GM15510 (cell line): ENCODE results near the gene NECTIN1.

Experiments used
- POLR2A ChIP-seq: IDR thresholded peaks from 3 replicates; pipeline ENCODE4 v1.6.1; 2011; ENCODE audit warnings: borderline replicate concordance; ENCODE audit not compliant: insufficient read length; ENCODE audit errors: extremely low read depth

NECTIN1 gene

GRCh38 chr11:119700536-119701346 is 28.3 kb downstream of the NECTIN1 start:
- TF ChIP-seq POLR2A, result no peak

- no peak for TF ChIP-seq POLR2A
Measured at GRCh38 chr11:119700030-119700429, 29.0 kb downstream of the NECTIN1 start.

GRCh38 chr11:119699227-119699626 is 29.8 kb downstream of the NECTIN1 start:
- TF ChIP-seq POLR2A, result no peak

GRCh38 chr11:119697882-119698281 is 31.1 kb downstream of the NECTIN1 start:
- TF ChIP-seq POLR2A, result no peak

- TF ChIP-seq POLR2A, result no peak
Measured at GRCh38 chr11:119697445-119697844, 31.6 kb downstream of the NECTIN1 start.

GRCh38 chr11:119696378-119697222 is 32.4 kb downstream of the NECTIN1 start:
- TF ChIP-seq POLR2A, result no peak

GRCh38 chr11:119694334-119694733 is 34.7 kb downstream of the NECTIN1 start:
- TF ChIP-seq POLR2A, result no peak

GRCh38 chr11:119693253-119693815 is 35.7 kb downstream of the NECTIN1 start:
- no peak for TF ChIP-seq POLR2A

- TF ChIP-seq POLR2A, result no peak
Measured at GRCh38 chr11:119692540-119692820, 36.5 kb downstream of the NECTIN1 start.

GRCh38 chr11:119691701-119692539 is 37.1 kb downstream of the NECTIN1 start:
- TF ChIP-seq POLR2A, result no peak

GRCh38 chr11:119691020-119691666 is 37.9 kb downstream of the NECTIN1 start:
- TF ChIP-seq POLR2A, result no peak

GRCh38 chr11:119689302-119689701 is 39.7 kb downstream of the NECTIN1 start:
- no peak for TF ChIP-seq POLR2A

GRCh38 chr11:119688356-119688755 is 40.6 kb downstream of the NECTIN1 start:
- TF ChIP-seq POLR2A, result no peak

- TF ChIP-seq POLR2A, result no peak
Measured at GRCh38 chr11:119687373-119688046, 41.5 kb downstream of the NECTIN1 start.

- no peak for TF ChIP-seq POLR2A
Measured at GRCh38 chr11:119686177-119686882, 42.7 kb downstream of the NECTIN1 start.
